HG03442 (cell line): ENCODE data around the gene TRABD2B.

Experiments used
- ATAC-seq: cut with Tn5 transposase; IDR thresholded peaks from one replicate; pipeline ENCODE4 v1.9.1; 2021; ENCODE audit warnings: mild to moderate bottlenecking, moderate library complexity; ENCODE audit not compliant: unreplicated experiment

TRABD2B gene

DNA sequence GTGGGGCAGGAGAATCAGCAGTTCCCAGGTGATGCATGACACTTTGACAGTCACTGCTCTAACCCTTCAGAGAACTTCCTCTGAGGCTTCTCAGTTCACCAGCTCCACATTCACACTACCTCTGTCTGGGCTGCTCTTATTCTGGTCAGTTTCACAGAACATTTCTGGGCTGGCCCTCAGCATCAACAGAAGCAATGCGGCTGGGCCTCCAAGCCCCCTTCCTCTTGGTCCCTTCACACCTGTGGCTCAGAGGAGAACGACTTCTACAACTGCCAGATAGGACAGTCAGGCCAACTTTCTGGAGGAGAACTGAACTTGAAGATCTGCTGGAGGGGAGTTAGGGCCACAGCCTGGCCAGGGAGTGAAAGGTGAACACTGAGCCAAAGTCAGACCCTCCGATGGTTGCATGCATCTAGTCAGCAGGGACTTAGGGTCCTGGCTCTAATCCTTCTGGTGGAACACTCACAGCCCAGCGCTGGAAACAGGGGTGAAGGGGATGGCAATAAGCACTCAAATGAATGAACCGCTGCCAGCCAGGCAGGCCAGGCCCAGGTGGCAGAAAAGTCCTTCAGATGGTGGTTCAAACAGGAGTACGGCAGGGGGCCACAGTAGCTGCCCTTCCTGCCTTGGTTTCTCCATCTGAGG lies 285.2 kb downstream of the TRABD2B start:
- ATAC-seq, result no peak

GRCh38 chr1:47711184-47711847 lies 285.9 kb downstream of the TRABD2B start:
- no peak for ATAC-seq
